B cell (primary cell): ENCODE results near the gene PPP2R5C. TPM values are rescaled to one million over a fixed set of nuclear protein-coding genes. Genes with fewer than 3 reads are reported as not detected.

ENCODE experiments used
- ATAC-seq: fragments of 200-7000 bp; cut with Tn5 transposase; one replicate; pipeline ENCODE4 v1.10.0; 2021; ENCODE audit warnings: low read depth, mild to moderate bottlenecking, moderate number of reproducible peaks, moderate library complexity
- CTCF ChIA-PET: fragments of 350-600 bp; sonication (Branson Sonifier 250); formaldehyde crosslinking; loops from one replicate; lab custom pipeline; 2021; ENCODE audit warnings: antibody characterized with exemption, inconsistent platforms; lab: Charles Lee
- POLR2A ChIA-PET: fragments of 350-600 bp; sonication (Branson Sonifier 250); formaldehyde crosslinking; loops from one replicate; lab custom pipeline; 2021; ENCODE audit warnings: antibody characterized with exemption; lab: Charles Lee
- DNase-seq: peaks from one replicate; pipeline ENCODE4 v3.0.0; 2013
- H2AFZ ChIP-seq: 2 replicates; pipeline ENCODE4 v1.6.1; 2012; ENCODE audit warnings: mild to moderate bottlenecking, low read depth, low read length; ENCODE audit not compliant: insufficient read depth, poor library complexity, severe bottlenecking
- H3K27ac ChIP-seq, 2 donors: 1 replicate in 1 of 2; 2 replicates in 1 of 2; pipeline ENCODE4 v1.5.1; 2012 to 2013; ENCODE audit warnings: low read length in 2 of 2, mild to moderate bottlenecking in 2 of 2, moderate library complexity in 1 of 2
- H3K27me3 ChIP-seq, 4 experiments: fragments of 200-600 bp in 1 of 4; sonication (generic) in 1 of 4; replicated peaks in 1 of 4; 1 replicate in 2 of 4; 2 replicates in 2 of 4; pipeline versions ENCODE4 v1.6.1 to v1.7.0; 2013 to 2016; ENCODE audit warnings: low read length in 3 of 4, mild to moderate bottlenecking in 2 of 4, mixed read lengths in 1 of 4, moderate library complexity in 1 of 4; ENCODE audit not compliant: insufficient read depth in 4 of 4, control insufficient read depth in 3 of 4; ENCODE audit errors: control extremely low read depth in 1 of 4
- H3K36me3 ChIP-seq, 2 experiments: replicated peaks in 1 of 2; 1 replicate in 1 of 2; 2 replicates in 1 of 2; pipeline versions ENCODE4 v1.6.1 to v1.7.1; 2013; ENCODE audit warnings: low read length in 1 of 2; ENCODE audit not compliant: insufficient read depth in 2 of 2, control insufficient read depth in 1 of 2; ENCODE audit errors: control extremely low read depth in 1 of 2, extremely low read depth in 1 of 2
- H3K4me1 ChIP-seq, 2 donors: fragments of 200-600 bp in 1 of 2; sonication (generic) in 1 of 2; 1 replicate in 1 of 2; 2 replicates in 1 of 2; pipeline versions ENCODE4 v1.5.1 to v1.6.1; 2013 to 2017; ENCODE audit warnings: low read length in 2 of 2; ENCODE audit not compliant: control insufficient read depth in 2 of 2, insufficient read depth in 2 of 2
- H3K4me2 ChIP-seq: replicated peaks from 2 replicates; pipeline ENCODE3; 2012; ENCODE audit warnings: mild to moderate bottlenecking, low read depth, low read length; ENCODE audit not compliant: poor library complexity, severe bottlenecking
- H3K4me3 ChIP-seq, 5 experiments: fragments of 200-600 bp in 1 of 5; sonication (generic) in 1 of 5; 1 replicate in 3 of 5; 2 replicates in 2 of 5; pipeline versions ENCODE4 v1.5.1 to v1.7.0; 2011 to 2016; ENCODE audit warnings: low read length in 4 of 5, mild to moderate bottlenecking in 4 of 5, low read depth in 2 of 5, control low read depth in 1 of 5, moderate library complexity in 1 of 5; ENCODE audit not compliant: insufficient read depth in 1 of 5; ENCODE audit errors: control extremely low read depth in 1 of 5, extremely low read depth in 1 of 5
- H3K79me2 ChIP-seq: fragments of 200-600 bp; sonication (generic); one replicate; pipeline ENCODE4 v1.6.0; 2016; ENCODE audit warnings: low read length; ENCODE audit not compliant: control insufficient read depth, insufficient read depth
- H3K9ac ChIP-seq: fragments of 200-600 bp; sonication (generic); 2 replicates; pipeline ENCODE4 v1.6.1; 2017; ENCODE audit warnings: mild to moderate bottlenecking, low read length, moderate library complexity
- H3K9me3 ChIP-seq, 3 donors: one replicate each; pipeline versions ENCODE4 v1.6.1 to v1.7.1; 2013; ENCODE audit warnings: low read length in 2 of 3; ENCODE audit not compliant: control insufficient read depth in 2 of 3, insufficient read depth in 1 of 3; ENCODE audit errors: control extremely low read depth in 1 of 3
- H4K20me1 ChIP-seq: 2 replicates; pipeline ENCODE4 v1.6.0; 2012; ENCODE audit warnings: mild to moderate bottlenecking, low read length; ENCODE audit not compliant: insufficient read depth, control insufficient read depth, poor library complexity, severe bottlenecking
- H3K27ac Mint-ChIP-seq: one replicate; pipeline ENCODE4 v1.8.0; 2021; ENCODE audit warnings: mixed read lengths
- H3K27me3 Mint-ChIP-seq: one replicate; pipeline ENCODE4 v1.8.0; 2021; ENCODE audit warnings: mixed read lengths
- H3K4me1 Mint-ChIP-seq: one replicate; pipeline ENCODE4 v1.8.0; 2021; ENCODE audit warnings: mixed read lengths
- H3K4me3 Mint-ChIP-seq: one replicate; pipeline ENCODE4 v1.8.0; 2021; ENCODE audit warnings: mixed read lengths
- H3K9me3 Mint-ChIP-seq: one replicate; pipeline ENCODE4 v1.8.0; 2022; ENCODE audit warnings: mixed read lengths; ENCODE audit not compliant: insufficient read depth
- EZH2 ChIP-seq: IDR thresholded peaks from 2 replicates; pipeline ENCODE4 v1.6.1; 2012; ENCODE audit warnings: borderline replicate concordance, low read depth, mild to moderate bottlenecking, moderate library complexity, low read length; ENCODE audit not compliant: insufficient read depth, poor library complexity, severe bottlenecking
- WGBS: methylation state at CpG from one replicate; pipeline ENCODE4 v1.1.5; 2013; ENCODE audit warnings: missing lambda C conversion rate; ENCODE audit not compliant: insufficient coverage; 5-methylcytosine and 5-hydroxymethylcytosine counted together
- intact Hi-C: fragments of 100-400 bp; cut with micrococcal nuclease; formaldehyde crosslinking; loops from one replicate; pipeline ENCODE4 v1.10.0; 2022
- polyA plus RNA-seq: library from polyadenylated mRNA; depleted of rRNA; stranded (reverse); fragments of >200 nt; gene quantifications from 2 replicates; pipeline ENCODE4 v1.2.3, GENCODE V29; 2012
- total RNA-seq, 2 donors: library from RNA; stranded (reverse); fragments of 120-200 nt in 1 of 2; gene quantifications; 1 replicate in 1 of 2; 2 replicates in 1 of 2; pipeline versions ENCODE4 v1.2.3 to v1.2.4, GENCODE V29; 2013 to 2022
- TF ChIP-seq, protein P1 (sequence below): fragments of 200-600 bp; IDR thresholded peaks from one replicate; pipeline ENCODE4 v1.8.0; 2022; ENCODE audit warnings: antibody characterized with exemption, mild to moderate bottlenecking

PPP2R5C gene
- total and polyA plus RNA-seq, 2 donors (not counting 1 experiment from before 2014, with no cell fraction given): 91.7 to 330 TPM

GRCh38 chr14:101898416-101898815 is 136.9 kb downstream of the PPP2R5C start:
- no peak overlapping the region for H3K27ac ChIP-seq
- peaks cover 11 to 87% of the 10 kb centered on the region in 2 experiments for H3K36me3 ChIP-seq
- ChIA-PET POLR2A (no interaction called here), CTCF (interaction anchor here (3.4 kb wide), 1 partner anchor 127 kb away, joined by 17 read pairs; no protein-coding TSS in a partner anchor)
- Mint-ChIP-seq H3K4me3 (no peak overlapping the region), H3K27ac (peak overlapping the region; percentile 20), H3K4me1 (no peaks in the 10 kb centered on the region), H3K27me3 (no peaks in the 10 kb centered on the region), H3K9me3 (no peaks in the 10 kb centered on the region)
- DNase-seq: no peak
- intact Hi-C loops: no loop called here
- no peak overlapping the region for H3K4me2 ChIP-seq
- peaks cover 5% of the 10 kb centered on the region for H3K79me2 ChIP-seq
- no peak overlapping the region for H3K4me3 ChIP-seq
- H4K20me1 ChIP-seq: no peaks in the 10 kb centered on the region
- TF ChIP-seq, protein P1, sequence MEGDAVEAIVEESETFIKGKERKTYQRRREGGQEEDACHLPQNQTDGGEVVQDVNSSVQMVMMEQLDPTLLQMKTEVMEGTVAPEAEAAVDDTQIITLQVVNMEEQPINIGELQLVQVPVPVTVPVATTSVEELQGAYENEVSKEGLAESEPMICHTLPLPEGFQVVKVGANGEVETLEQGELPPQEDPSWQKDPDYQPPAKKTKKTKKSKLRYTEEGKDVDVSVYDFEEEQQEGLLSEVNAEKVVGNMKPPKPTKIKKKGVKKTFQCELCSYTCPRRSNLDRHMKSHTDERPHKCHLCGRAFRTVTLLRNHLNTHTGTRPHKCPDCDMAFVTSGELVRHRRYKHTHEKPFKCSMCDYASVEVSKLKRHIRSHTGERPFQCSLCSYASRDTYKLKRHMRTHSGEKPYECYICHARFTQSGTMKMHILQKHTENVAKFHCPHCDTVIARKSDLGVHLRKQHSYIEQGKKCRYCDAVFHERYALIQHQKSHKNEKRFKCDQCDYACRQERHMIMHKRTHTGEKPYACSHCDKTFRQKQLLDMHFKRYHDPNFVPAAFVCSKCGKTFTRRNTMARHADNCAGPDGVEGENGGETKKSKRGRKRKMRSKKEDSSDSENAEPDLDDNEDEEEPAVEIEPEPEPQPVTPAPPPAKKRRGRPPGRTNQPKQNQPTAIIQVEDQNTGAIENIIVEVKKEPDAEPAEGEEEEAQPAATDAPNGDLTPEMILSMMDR: no peak
- TF ChIP-seq EZH2: no peak
- 100% methylated on average over 6 of the region's 8 CpGs for WGBS
- H3K9ac ChIP-seq: no peak overlapping the region
- H3K27me3 ChIP-seq: no peaks in the 10 kb centered on the region
- no peaks in the 10 kb centered on the region for H3K4me1 ChIP-seq
- no peak overlapping the region for H2AFZ ChIP-seq
- no peak for ATAC-seq
- H3K9me3 ChIP-seq: no peaks in the 10 kb centered on the region

DNA sequence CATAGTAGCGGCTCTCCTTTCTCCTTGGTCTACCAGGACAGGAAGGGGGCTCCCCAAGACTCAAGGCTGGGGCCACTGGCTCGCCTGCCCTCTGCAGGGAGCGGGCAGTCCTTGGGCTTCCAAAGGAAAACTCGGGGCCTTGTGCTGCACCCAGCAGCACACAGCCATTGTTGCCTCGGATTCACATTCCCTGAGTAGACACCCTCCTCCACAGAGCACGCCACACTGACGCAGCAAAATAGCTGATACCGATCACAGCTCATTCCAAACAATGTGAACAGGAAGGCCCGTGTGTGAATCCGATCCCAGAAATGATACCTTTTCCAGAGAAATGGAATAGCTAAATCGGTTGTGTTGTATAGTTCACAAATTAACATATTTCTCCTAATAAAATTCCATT is 137.8 kb downstream of the PPP2R5C start:
- intact Hi-C loops: no loop called here
- WGBS: 94% methylated on average over 5 of the region's 11 CpGs
- TF ChIP-seq EZH2: no peak
- TF ChIP-seq, protein P1: no peak
- ATAC-seq (no peak), DNase-seq (no peak)
- ChIA-PET POLR2A (no interaction called here), CTCF (interaction anchor here (1.3 to 3.4 kb wide), 4 partner anchors 10 to 128 kb away, joined by 3 to 17 read pairs (median 4); no protein-coding TSS in a partner anchor)
- Mint-ChIP-seq H3K4me1 (no peaks in the 10 kb centered on the region), H3K9me3 (no peaks in the 10 kb centered on the region), H3K27ac (no peak overlapping the region), H3K4me3 (no peak overlapping the region), H3K27me3 (no peaks in the 10 kb centered on the region)
- H4K20me1 ChIP-seq: no peaks in the 10 kb centered on the region
- H3K9me3 ChIP-seq: no peaks in the 10 kb centered on the region
- no peak overlapping the region for H3K4me3 ChIP-seq
- peaks cover 5% of the 10 kb centered on the region for H3K79me2 ChIP-seq
- no peaks in the 10 kb centered on the region for H3K4me1 ChIP-seq
- no peak overlapping the region for H3K9ac ChIP-seq
- no peaks in the 10 kb centered on the region for H3K27me3 ChIP-seq
- H3K36me3 ChIP-seq: peaks cover 9 to 91% of the 10 kb centered on the region in 2 experiments
- no peak overlapping the region for H3K27ac ChIP-seq
- H2AFZ ChIP-seq: no peak overlapping the region
- H3K4me2 ChIP-seq: no peak overlapping the region
